ENCODE data around the gene STAC3. TPM values are rescaled to one million over a fixed set of nuclear protein-coding genes. Genes with fewer than 3 reads are reported as not detected.

Gene STAC3
- total and polyA plus RNA-seq, 12 donors, result 0.30 to 2.9 (median 0.98) TPM

DNA sequence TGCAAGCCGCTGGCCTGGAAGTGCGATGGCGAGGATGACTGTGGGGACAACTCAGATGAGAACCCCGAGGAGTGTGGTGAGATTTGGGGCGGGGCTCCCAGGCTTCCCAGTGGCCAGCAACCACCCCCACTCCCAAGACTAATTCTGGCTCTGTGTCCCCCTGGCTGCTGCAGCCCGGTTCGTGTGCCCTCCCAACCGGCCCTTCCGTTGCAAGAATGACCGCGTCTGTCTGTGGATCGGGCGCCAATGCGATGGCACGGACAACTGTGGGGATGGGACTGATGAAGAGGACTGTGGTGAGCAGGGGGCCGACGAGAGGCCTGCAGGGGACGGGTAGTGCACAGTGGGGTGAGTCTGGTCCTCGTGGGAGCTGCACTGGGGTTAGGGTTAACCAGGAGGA lies 46.5 kb downstream of the STAC3 start:
- Histone ChIP-seq H3K27ac (no peak overlapping the region), H3K36me3 (peaks cover 0 to 100% (median 48%) of the 10 kb centered on the region in 9 donors), H3K9me3 (no peaks in the 10 kb centered on the region), H3K27me3 (no peaks in the 10 kb centered on the region), H3K4me1 (peaks cover 10 to 21% (median 15%) of the 10 kb centered on the region in 9 donors), H3K4me3 (no peak overlapping the region)
- intact Hi-C loops (cut with DNase I), result no loop called here
- TF ChIP-seq, protein P1, sequence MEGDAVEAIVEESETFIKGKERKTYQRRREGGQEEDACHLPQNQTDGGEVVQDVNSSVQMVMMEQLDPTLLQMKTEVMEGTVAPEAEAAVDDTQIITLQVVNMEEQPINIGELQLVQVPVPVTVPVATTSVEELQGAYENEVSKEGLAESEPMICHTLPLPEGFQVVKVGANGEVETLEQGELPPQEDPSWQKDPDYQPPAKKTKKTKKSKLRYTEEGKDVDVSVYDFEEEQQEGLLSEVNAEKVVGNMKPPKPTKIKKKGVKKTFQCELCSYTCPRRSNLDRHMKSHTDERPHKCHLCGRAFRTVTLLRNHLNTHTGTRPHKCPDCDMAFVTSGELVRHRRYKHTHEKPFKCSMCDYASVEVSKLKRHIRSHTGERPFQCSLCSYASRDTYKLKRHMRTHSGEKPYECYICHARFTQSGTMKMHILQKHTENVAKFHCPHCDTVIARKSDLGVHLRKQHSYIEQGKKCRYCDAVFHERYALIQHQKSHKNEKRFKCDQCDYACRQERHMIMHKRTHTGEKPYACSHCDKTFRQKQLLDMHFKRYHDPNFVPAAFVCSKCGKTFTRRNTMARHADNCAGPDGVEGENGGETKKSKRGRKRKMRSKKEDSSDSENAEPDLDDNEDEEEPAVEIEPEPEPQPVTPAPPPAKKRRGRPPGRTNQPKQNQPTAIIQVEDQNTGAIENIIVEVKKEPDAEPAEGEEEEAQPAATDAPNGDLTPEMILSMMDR (IDR thresholded peaks at IDR 0.05), result no peak
- ATAC-seq (no peak), DNase-seq (no peak)
- 92% methylated on average over 19 of the region's 19 CpGs for WGBS, 2 donors

DNA sequence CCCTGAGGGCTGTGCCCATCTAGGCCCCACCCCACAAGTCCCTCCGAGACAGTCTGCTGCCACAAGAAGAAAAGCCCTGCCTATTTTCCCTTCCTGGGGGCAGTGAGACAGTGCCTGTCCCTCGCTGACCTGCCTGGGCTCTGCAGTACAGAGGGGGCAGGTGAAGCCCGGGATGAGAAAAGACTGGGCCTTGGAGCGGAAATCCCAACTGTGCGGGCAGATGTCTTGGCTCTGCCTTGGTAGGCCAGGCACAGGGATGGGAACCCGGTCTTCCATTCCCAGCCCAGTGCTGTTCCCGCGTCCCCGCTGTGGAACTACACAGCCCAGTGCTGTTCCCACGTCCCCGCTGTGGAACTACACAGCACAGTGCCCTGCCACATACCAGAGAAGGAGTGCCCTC lies 47.2 kb downstream of the STAC3 start:
- Histone ChIP-seq H3K27me3 (no peaks in the 10 kb centered on the region), H3K9me3 (no peaks in the 10 kb centered on the region), H3K4me1 (peaks cover 7 to 14% (median 10%) of the 10 kb centered on the region in 9 donors), H3K36me3 (peaks cover 0 to 100% (median 55%) of the 10 kb centered on the region in 9 donors), H3K4me3 (no peak overlapping the region), H3K27ac (no peak overlapping the region)
- WGBS, 2 donors, result 84 to 88% methylated on average over 11 of the region's 11 CpGs
- no peak for ATAC-seq
- no peak for DNase-seq
- TF ChIP-seq, protein P1 (IDR thresholded peaks at IDR 0.05), result no peak
- intact Hi-C loops (cut with DNase I), result no loop called here

DNA sequence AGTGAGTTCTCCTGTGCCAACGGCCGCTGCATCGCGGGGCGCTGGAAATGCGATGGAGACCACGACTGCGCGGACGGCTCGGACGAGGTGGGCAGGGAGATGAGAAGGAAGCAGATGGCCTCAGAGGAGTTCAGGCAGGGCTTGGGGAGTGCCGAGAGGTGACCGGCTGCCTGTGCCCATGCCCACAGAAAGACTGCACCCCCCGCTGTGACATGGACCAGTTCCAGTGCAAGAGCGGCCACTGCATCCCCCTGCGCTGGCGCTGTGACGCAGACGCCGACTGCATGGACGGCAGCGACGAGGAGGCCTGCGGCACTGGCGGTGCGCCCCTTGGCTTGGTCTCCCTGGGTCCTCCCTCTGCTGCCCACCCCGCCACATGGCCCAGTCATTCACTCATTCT lies 47.8 kb downstream of the STAC3 start:
- H3K4me3 ChIP-seq, result no peak overlapping the region
- peaks cover 0 to 100% (median 60%) of the 10 kb centered on the region in 9 donors for H3K36me3 ChIP-seq
- no peaks in the 10 kb centered on the region for H3K27me3 ChIP-seq
- TF ChIP-seq, protein P1 (IDR thresholded peaks at IDR 0.05), result no peak
- no peak for DNase-seq
- ATAC-seq, result no peak
- intact Hi-C loops (cut with DNase I), result no loop called here
- H3K27ac ChIP-seq, result no peak overlapping the region
- H3K4me1 ChIP-seq, result peaks cover under 1 to 9% (median 5%) of the 10 kb centered on the region in 9 donors
- 97% methylated on average over 28 of the region's 28 CpGs for WGBS, 2 donors
- H3K9me3 ChIP-seq, result no peaks in the 10 kb centered on the region

- intact Hi-C loops (cut with DNase I), result no loop called here
- TF ChIP-seq, protein P1 (IDR thresholded peaks at IDR 0.05), result no peak
- Histone ChIP-seq H3K9me3 (no peaks in the 10 kb centered on the region), H3K4me1 (no peaks in the 10 kb centered on the region), H3K4me3 (no peak overlapping the region), H3K27me3 (no peaks in the 10 kb centered on the region), H3K36me3 (peaks cover 0 to 100% (median 69%) of the 10 kb centered on the region in 9 donors), H3K27ac (no peak overlapping the region)
- ATAC-seq, result no peak
- 91 to 93% methylated on average over 19 of the region's 19 CpGs for WGBS, 2 donors
- no peak for DNase-seq
Observed at GRCh38 chr12:57202321-57202720, 48.7 kb downstream of the STAC3 start.

Measured in heart right ventricle (tissue), 16 donors.